Measurements from ENCODE around the gene ATG7. TPM values are rescaled to one million over a fixed set of nuclear protein-coding genes. Genes with fewer than 3 reads are reported as not detected.

The ATG7 gene
- total RNA-seq, 4 donors from 2014 or later: 49.4 to 145 (median 82.1) TPM

GRCh38 chr3:11238880-11239279 lies 33.3 kb upstream of the ATG7 start:
- TF ChIP-seq EP300 (IDR thresholded peaks at IDR 0.05) (no peak), POLR2AphosphoS5 (IDR thresholded peaks at IDR 0.05) (no peak), POLR2A (IDR thresholded peaks at IDR 0.05) (no peak), CTCF (IDR thresholded peaks at IDR 0.05) (no peak)
- H3K9me3 ChIP-seq: no peaks in the 10 kb centered on the region
- no peak overlapping the region for H3K27ac ChIP-seq
- no peaks in the 10 kb centered on the region for H3K27me3 ChIP-seq
- 56% methylated on average over 1 of the region's 1 CpG for WGBS
- H3K4me1 ChIP-seq: peaks cover 15% of the 10 kb centered on the region
- H3K36me3 ChIP-seq: no peaks in the 10 kb centered on the region
- DNase-seq (ENCODE audit: low spot score in 2 of 2): no peak
- H3K4me3 ChIP-seq: no peak overlapping the region

- 54% methylated on average over 1 of the region's 1 CpG for WGBS
- no peaks in the 10 kb centered on the region for H3K9me3 ChIP-seq
- H3K4me3 ChIP-seq: no peak overlapping the region
- TF ChIP-seq POLR2AphosphoS5 (IDR thresholded peaks at IDR 0.05): no peak
- no peak for TF ChIP-seq EP300 (IDR thresholded peaks at IDR 0.05)
- TF ChIP-seq CTCF (IDR thresholded peaks at IDR 0.05): no peak
- no peak for TF ChIP-seq POLR2A (IDR thresholded peaks at IDR 0.05)
- DNase-seq (ENCODE audit: low spot score in 2 of 2): no peak
- H3K27me3 ChIP-seq: no peaks in the 10 kb centered on the region
- peak overlapping the region; percentile 3 for H3K27ac ChIP-seq
- H3K36me3 ChIP-seq: no peaks in the 10 kb centered on the region
- peaks cover 15% of the 10 kb centered on the region for H3K4me1 ChIP-seq
Measured at GRCh38 chr3:11239796-11240195, 32.4 kb upstream of the ATG7 start.

GRCh38 chr3:11240496-11240895 lies 31.7 kb upstream of the ATG7 start:
- 100% methylated on average over 1 of the region's 1 CpG for WGBS

GRCh38 chr3:11244121-11244677 lies 28.0 kb upstream of the ATG7 start:
- no peaks in the 10 kb centered on the region for H3K27me3 ChIP-seq
- 45% methylated on average over 1 of the region's 1 CpG for WGBS
- H3K4me3 ChIP-seq: no peak overlapping the region
- DNase-seq (ENCODE audit: low spot score in 2 of 2): no peak
- TF ChIP-seq CTCF (IDR thresholded peaks at IDR 0.05) (no peak), EP300 (IDR thresholded peaks at IDR 0.05) (no peak)
- no peak overlapping the region for H3K27ac ChIP-seq
- H3K9me3 ChIP-seq: no peaks in the 10 kb centered on the region
- peaks cover 5% of the 10 kb centered on the region for H3K4me1 ChIP-seq
- no peaks in the 10 kb centered on the region for H3K36me3 ChIP-seq

More at GRCh38 chr3:11240496-11240895, 31.7 kb upstream of the ATG7 start:
- Histone ChIP-seq H3K27ac (peak overlapping the region; percentile 3), H3K4me1 (peaks cover 15% of the 10 kb centered on the region), H3K27me3 (no peaks in the 10 kb centered on the region), H3K4me3 (no peak overlapping the region), H3K9me3 (no peaks in the 10 kb centered on the region), H3K36me3 (no peaks in the 10 kb centered on the region)
- DNase-seq (ENCODE audit: low spot score in 2 of 2): no peak
- TF ChIP-seq POLR2A (IDR thresholded peaks at IDR 0.05) (no peak), CTCF (IDR thresholded peaks at IDR 0.05) (no peak)

GRCh38 chr3:11245276-11245675 lies 26.9 kb upstream of the ATG7 start:
- H3K4me1 ChIP-seq: no peaks in the 10 kb centered on the region
- no peak overlapping the region for H3K4me3 ChIP-seq

More at GRCh38 chr3:11245276-11245675, 26.9 kb upstream of the ATG7 start:
- Histone ChIP-seq H3K27ac (no peak overlapping the region), H3K9me3 (no peaks in the 10 kb centered on the region), H3K27me3 (no peaks in the 10 kb centered on the region), H3K36me3 (no peaks in the 10 kb centered on the region)
- TF ChIP-seq CTCF (IDR thresholded peaks at IDR 0.05) (no peak), POLR2AphosphoS5 (IDR thresholded peaks at IDR 0.05) (no peak), EP300 (IDR thresholded peaks at IDR 0.05) (no peak), POLR2A (IDR thresholded peaks at IDR 0.05) (no peak)
- DNase-seq (ENCODE audit: low spot score in 2 of 2): no peak
- 82% methylated on average over 8 of the region's 8 CpGs for WGBS
